ENCODE results near the gene PIGH.
A peak's percentile ranks its signal among the peaks of the same experiment; 100 is the strongest.

DNA sequence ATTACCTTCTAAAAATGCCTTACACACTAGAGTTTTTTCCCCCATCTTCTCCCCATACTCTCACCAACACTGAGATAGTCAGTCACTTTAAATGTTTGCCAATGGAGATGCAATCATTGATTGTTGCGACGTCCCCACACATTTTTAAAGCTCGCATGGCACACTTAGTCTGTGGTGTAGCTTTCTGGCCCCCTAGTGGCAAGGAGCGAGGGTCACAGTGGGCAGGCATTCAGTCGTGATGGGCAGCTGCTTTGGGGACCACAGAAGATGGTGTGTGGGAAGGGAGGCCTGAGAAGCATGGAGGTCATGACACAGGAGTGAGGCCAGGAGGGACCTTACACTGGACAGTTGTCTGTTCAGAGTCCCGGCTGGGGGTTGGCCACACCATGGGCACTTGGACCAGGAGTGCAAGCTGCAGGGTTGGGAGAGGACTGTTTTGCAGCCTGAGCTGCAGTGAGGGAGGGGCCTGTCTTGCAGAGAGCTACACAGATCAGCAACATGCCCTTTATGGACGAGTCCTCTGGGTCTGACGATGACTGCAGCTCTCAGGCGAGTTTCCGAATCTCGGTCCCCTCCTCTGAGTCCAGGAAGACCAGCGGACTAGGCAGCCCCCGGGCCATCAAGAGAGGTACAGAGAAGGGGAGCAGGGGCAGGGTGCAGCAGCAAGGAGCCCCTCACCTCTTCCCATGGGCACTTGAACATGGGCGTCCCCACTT is 28.6 kb downstream of the PIGH start:
- TF ChIP-seq POLR2A (IDR thresholded peaks at IDR 0.05; ENCODE audit: extremely low read depth, insufficient read length) (no peak), MYC (IDR thresholded peaks at IDR 0.05; ENCODE audit: low read depth, low read length) (no peak)
- TF ChIP-seq, protein P1, sequence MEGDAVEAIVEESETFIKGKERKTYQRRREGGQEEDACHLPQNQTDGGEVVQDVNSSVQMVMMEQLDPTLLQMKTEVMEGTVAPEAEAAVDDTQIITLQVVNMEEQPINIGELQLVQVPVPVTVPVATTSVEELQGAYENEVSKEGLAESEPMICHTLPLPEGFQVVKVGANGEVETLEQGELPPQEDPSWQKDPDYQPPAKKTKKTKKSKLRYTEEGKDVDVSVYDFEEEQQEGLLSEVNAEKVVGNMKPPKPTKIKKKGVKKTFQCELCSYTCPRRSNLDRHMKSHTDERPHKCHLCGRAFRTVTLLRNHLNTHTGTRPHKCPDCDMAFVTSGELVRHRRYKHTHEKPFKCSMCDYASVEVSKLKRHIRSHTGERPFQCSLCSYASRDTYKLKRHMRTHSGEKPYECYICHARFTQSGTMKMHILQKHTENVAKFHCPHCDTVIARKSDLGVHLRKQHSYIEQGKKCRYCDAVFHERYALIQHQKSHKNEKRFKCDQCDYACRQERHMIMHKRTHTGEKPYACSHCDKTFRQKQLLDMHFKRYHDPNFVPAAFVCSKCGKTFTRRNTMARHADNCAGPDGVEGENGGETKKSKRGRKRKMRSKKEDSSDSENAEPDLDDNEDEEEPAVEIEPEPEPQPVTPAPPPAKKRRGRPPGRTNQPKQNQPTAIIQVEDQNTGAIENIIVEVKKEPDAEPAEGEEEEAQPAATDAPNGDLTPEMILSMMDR (IDR thresholded peaks at IDR 0.05; ENCODE audit: low read depth, low read length): peak; percentile 83
- TF ChIP-seq, protein P2, sequence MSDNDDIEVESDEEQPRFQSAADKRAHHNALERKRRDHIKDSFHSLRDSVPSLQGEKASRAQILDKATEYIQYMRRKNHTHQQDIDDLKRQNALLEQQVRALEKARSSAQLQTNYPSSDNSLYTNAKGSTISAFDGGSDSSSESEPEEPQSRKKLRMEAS (IDR thresholded peaks at IDR 0.05; ENCODE audit: low read depth, low read length): peak; percentile 68; the same call in 1 of the 2 replicates
